SU-DHL-6 (cell line): Measurements from ENCODE around the gene GUSB.

Experiments used
- CTCF ChIP-seq: fragments of 200-600 bp; sonication (generic); IDR thresholded peaks from one replicate; pipeline ENCODE4 v1.5.1; 2017; ENCODE audit warnings: antibody characterized with exemption, mild to moderate bottlenecking, low read length, moderate library complexity; ENCODE audit not compliant: insufficient read depth, poor library complexity, severe bottlenecking
- EZH2phosphoT487 ChIP-seq: fragments of 200-600 bp; sonication (generic), shearing (Covaris generic); conservative IDR thresholded peaks from 2 replicates; pipeline ENCODE4 v1.6.1; 2018; ENCODE audit warnings: mild to moderate bottlenecking, antibody characterized with exemption, low read length, moderate library complexity, mixed read lengths

DNA sequence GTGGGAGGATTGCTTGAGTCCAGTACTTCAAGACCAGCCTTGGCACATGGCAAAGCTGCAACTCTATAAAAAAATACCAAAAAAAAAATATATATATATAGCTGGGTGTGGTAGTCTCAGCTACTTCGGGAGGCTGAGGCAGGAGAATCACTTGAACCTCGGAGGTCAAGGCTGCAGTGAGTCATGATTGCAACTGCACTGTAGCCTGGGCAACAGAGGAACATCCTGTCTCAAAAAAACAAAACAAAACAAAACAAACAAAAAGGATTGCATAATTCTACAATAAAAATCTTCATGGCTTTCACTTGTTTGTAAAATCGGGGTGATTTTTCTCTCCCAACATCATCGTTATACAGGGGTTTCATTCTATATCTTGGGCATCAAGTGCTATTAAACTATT, 35.1 kb downstream of the GUSB start:
- TF ChIP-seq CTCF = no peak
- no peak for TF ChIP-seq EZH2phosphoT487
